ENCODE results near the gene DOCK2. TPM values are rescaled to one million over a fixed set of nuclear protein-coding genes. Genes with fewer than 3 reads are reported as not detected.

The DOCK2 gene
- total and polyA plus RNA-seq, 9 of the 15 experiments (the other 6 are each of a cell fraction or from before 2014, with no cell fraction given), result 4.5 to 42.6 (median 20.5) TPM

- TF ChIP-seq UBTF (IDR thresholded peaks at IDR 0.05; ENCODE audit: borderline replicate concordance in 1 of 2, low read depth in 2 of 2, low read length in 2 of 2), result no peak
- no peak for TF ChIP-seq ZNF407 (IDR thresholded peaks at IDR 0.05; ENCODE audit: low read depth)
- peak; percentile 78 for TF ChIP-seq CBFA2T3 (IDR thresholded peaks at IDR 0.05)
- peak; percentile 19; the same call in 1 of the 2 replicates for TF ChIP-seq TCF3 (CRISPR knock-in tag; IDR thresholded peaks at IDR 0.05)
- peak; percentile 58; the same call in 1 of the 2 replicates for TF ChIP-seq CUX1 (CRISPR knock-in tag; IDR thresholded peaks at IDR 0.05)
- peak; percentile 41; the same call in 1 of the 2 replicates for TF ChIP-seq HINFP (tag; conservative IDR thresholded peaks at IDR 0.05; ENCODE audit: low read depth)
- no peak for TF ChIP-seq ZNF830 (CRISPR knock-in tag; IDR thresholded peaks at IDR 0.05)
- no peak for TF ChIP-seq RBBP5 (IDR thresholded peaks at IDR 0.05; ENCODE audit: borderline replicate concordance, insufficient read depth, low read length, poor library complexity, severe bottlenecking)
- TF ChIP-seq EGR1 (conservative IDR thresholded peaks at IDR 0.05), result peak; percentile 51; the same call in 1 of the 2 replicates
Measured at GRCh38 chr5:169767938-169768337, 130.9 kb downstream of the DOCK2 start (continued).

Data from K562 (cell line).